HepG2 (cell line): ENCODE results near the gene CALML6. TPM values are rescaled to one million over a fixed set of nuclear protein-coding genes. Genes with fewer than 3 reads are reported as not detected.

Source experiments
- HNRNPK ChIP-seq: fragments of 200-400 bp; formaldehyde crosslinking; IDR thresholded peaks from 2 replicates; pipeline ENCODE4 v1.6.1; 2018; ENCODE audit warnings: low read length, low read depth, moderate library complexity, mild to moderate bottlenecking; ENCODE audit not compliant: poor library complexity, severe bottlenecking
- MEIS2 ChIP-seq: sonication (generic); formaldehyde crosslinking; IDR thresholded peaks from 2 replicates; pipeline ENCODE4 v1.9.0; 2021; ENCODE audit warnings: mild to moderate bottlenecking, missing genetic modification reagents
- NAIF1 ChIP-seq: sonication (generic); formaldehyde crosslinking; IDR thresholded peaks from 2 replicates; pipeline ENCODE4 v1.5.0; 2020; ENCODE audit warnings: mild to moderate bottlenecking, missing genetic modification reagents, borderline replicate concordance
- PRMT3 ChIP-seq: sonication (generic); formaldehyde crosslinking; IDR thresholded peaks from 2 replicates; pipeline ENCODE4 v1.8.1; 2022; ENCODE audit warnings: low read depth, mild to moderate bottlenecking, moderate library complexity, missing genetic modification reagents, borderline replicate concordance
- RFX3 ChIP-seq: IDR thresholded peaks from 2 replicates; pipeline ENCODE4 v1.6.1; 2016; ENCODE audit warnings: missing biosample characterization, missing genetic modification reagents
- TMF1 ChIP-seq: sonication (generic); formaldehyde crosslinking; IDR thresholded peaks from 2 replicates; pipeline ENCODE4 v1.8.1; 2022; ENCODE audit warnings: low read depth, missing genetic modification reagents
- ZFP37 ChIP-seq: sonication (generic); formaldehyde crosslinking; IDR thresholded peaks from 2 replicates; pipeline ENCODE4 v1.4.0; 2020; ENCODE audit warnings: missing genetic modification reagents, borderline replicate concordance
- ZNF224 ChIP-seq: sonication (generic); formaldehyde crosslinking; IDR thresholded peaks from 2 replicates; pipeline ENCODE4 v1.5.0; 2020; ENCODE audit warnings: mild to moderate bottlenecking, missing genetic modification reagents
- ZNF256 ChIP-seq: sonication (generic); formaldehyde crosslinking; conservative IDR thresholded peaks from 2 replicates; pipeline ENCODE4 v1.4.0; 2020; ENCODE audit warnings: missing genetic modification reagents
- ZNF614 ChIP-seq: IDR thresholded peaks from 2 replicates; pipeline ENCODE4 v1.6.1; 2018; ENCODE audit warnings: missing biosample characterization, missing genetic modification reagents, inconsistent platforms, borderline replicate concordance
- polyA plus RNA-seq, 8 experiments: library from polyadenylated mRNA; depleted of rRNA in 3 of 8; stranded (reverse) in 7 of 8; unstranded in 1 of 8; fragments of >200 nt; fragmentation: Illumina TruSeq in 4 of 8; extraction: Trizol in 4 of 8; gene quantifications; 2 replicates each; pipeline versions ENCODE4 v1.2.1 to v1.2.3, GENCODE V29; 2011 to 2016; ENCODE audit warnings: low read depth in 4 of 8, missing spikeins in 1 of 8, mixed read lengths in 1 of 8; ENCODE audit not compliant: insufficient read depth in 1 of 8
- total RNA-seq, 5 experiments: library from RNA; depleted of rRNA; stranded (reverse); fragments of >200 nt; fragmentation: Illumina TruSeq; extraction: Trizol; gene quantifications; 2 replicates each; pipeline ENCODE4 v1.2.3, GENCODE V29; 2016; ENCODE audit warnings: low read depth in 1 of 5
- TF ChIP-seq, protein P1 (sequence below): sonication (generic); formaldehyde crosslinking; IDR thresholded peaks from 2 replicates; pipeline ENCODE4 v1.4.0; 2020; ENCODE audit warnings: mild to moderate bottlenecking, low read depth, missing genetic modification reagents
- TF ChIP-seq, protein P2 (sequence below), 2 experiments: sonication (generic) in 1 of 2; formaldehyde crosslinking in 1 of 2; IDR thresholded peaks; 2 replicates each; pipeline versions ENCODE4 v1.4.0 to v1.6.1; 2018 to 2020; ENCODE audit warnings: missing genetic modification reagents in 2 of 2, borderline replicate concordance in 1 of 2, low read depth in 1 of 2, mild to moderate bottlenecking in 1 of 2, missing biosample characterization in 1 of 2
- TF ChIP-seq, protein P3 (sequence below): sonication (generic); formaldehyde crosslinking; IDR thresholded peaks from 2 replicates; pipeline ENCODE4 v1.4.0; 2020; ENCODE audit warnings: missing genetic modification reagents, borderline replicate concordance
- TF ChIP-seq, protein P4 (sequence below): sonication (generic); formaldehyde crosslinking; IDR thresholded peaks from 2 replicates; pipeline ENCODE4 v1.8.0; 2022; ENCODE audit warnings: mild to moderate bottlenecking, missing genetic modification reagents, moderate library complexity
- TF ChIP-seq, protein P5 (sequence below): sonication (generic); formaldehyde crosslinking; IDR thresholded peaks from 2 replicates; pipeline ENCODE4 v1.4.0; 2020; ENCODE audit warnings: missing genetic modification reagents, borderline replicate concordance
- TF ChIP-seq, protein P6 (sequence below): conservative IDR thresholded peaks from 2 replicates; pipeline ENCODE4 v1.6.1; 2018; ENCODE audit warnings: missing genetic modification reagents

The CALML6 gene
- total and polyA plus RNA-seq, 2 of the 13 experiments (the other 11 are each of a cell fraction or from before 2014, with no cell fraction given): 0.11 to 0.12 TPM

DNA sequence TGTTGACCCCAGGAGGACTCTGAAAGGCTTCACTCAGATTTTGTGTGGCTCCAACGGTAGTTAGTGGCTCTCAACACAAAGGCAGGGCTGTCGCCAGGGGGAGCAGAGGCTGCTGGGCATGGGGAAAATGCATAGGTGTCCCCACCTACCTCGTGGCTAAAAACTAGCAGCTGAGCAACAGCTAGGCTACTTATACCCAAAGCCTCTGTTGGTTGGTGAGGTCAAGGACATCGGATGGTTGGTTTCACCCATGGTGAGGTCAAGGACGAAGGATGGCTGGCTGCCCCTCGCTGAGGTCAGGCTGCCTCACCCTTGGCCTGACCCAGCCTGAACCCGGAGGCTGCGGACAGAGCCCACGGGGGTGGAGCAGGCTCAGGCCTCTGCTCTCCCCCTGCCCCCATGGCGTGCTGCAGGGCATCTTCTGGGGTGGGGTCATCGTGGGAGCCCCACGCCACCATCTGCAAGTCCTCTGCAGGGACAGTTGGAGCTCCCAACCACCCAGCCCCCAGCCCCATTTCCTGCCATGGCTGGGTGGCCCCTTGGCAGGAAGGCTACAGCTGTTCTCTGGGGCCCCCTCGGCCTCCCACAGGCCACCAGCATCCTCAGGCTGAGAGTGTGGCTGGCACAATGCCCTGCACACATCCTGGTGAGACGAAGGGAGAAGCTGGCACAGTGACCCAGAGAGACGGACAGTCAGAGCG lies 15.6 kb upstream of the CALML6 start (continued):
- TF ChIP-seq, protein P1, sequence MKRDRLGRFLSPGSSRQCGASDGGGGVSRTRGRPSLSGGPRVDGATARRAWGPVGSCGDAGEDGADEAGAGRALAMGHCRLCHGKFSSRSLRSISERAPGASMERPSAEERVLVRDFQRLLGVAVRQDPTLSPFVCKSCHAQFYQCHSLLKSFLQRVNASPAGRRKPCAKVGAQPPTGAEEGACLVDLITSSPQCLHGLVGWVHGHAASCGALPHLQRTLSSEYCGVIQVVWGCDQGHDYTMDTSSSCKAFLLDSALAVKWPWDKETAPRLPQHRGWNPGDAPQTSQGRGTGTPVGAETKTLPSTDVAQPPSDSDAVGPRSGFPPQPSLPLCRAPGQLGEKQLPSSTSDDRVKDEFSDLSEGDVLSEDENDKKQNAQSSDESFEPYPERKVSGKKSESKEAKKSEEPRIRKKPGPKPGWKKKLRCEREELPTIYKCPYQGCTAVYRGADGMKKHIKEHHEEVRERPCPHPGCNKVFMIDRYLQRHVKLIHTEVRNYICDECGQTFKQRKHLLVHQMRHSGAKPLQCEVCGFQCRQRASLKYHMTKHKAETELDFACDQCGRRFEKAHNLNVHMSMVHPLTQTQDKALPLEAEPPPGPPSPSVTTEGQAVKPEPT: no peak
- TF ChIP-seq, protein P2, sequence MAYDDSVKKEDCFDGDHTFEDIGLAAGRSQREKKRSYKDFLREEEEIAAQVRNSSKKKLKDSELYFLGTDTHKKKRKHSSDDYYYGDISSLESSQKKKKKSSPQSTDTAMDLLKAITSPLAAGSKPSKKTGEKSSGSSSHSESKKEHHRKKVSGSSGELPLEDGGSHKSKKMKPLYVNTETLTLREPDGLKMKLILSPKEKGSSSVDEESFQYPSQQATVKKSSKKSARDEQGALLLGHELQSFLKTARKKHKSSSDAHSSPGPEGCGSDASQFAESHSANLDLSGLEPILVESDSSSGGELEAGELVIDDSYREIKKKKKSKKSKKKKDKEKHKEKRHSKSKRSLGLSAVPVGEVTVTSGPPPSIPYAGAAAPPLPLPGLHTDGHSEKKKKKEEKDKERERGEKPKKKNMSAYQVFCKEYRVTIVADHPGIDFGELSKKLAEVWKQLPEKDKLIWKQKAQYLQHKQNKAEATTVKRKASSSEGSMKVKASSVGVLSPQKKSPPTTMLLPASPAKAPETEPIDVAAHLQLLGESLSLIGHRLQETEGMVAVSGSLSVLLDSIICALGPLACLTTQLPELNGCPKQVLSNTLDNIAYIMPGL (CRISPR knock-in tag; IDR thresholded peaks at IDR 0.05; ENCODE audit: borderline replicate concordance in 1 of 2, low read depth in 1 of 2): peak; percentile 33 to 52; a peak in 1 of 4 replicates
- no peak for TF ChIP-seq RFX3 (CRISPR knock-in tag)
- TF ChIP-seq, protein P3, sequence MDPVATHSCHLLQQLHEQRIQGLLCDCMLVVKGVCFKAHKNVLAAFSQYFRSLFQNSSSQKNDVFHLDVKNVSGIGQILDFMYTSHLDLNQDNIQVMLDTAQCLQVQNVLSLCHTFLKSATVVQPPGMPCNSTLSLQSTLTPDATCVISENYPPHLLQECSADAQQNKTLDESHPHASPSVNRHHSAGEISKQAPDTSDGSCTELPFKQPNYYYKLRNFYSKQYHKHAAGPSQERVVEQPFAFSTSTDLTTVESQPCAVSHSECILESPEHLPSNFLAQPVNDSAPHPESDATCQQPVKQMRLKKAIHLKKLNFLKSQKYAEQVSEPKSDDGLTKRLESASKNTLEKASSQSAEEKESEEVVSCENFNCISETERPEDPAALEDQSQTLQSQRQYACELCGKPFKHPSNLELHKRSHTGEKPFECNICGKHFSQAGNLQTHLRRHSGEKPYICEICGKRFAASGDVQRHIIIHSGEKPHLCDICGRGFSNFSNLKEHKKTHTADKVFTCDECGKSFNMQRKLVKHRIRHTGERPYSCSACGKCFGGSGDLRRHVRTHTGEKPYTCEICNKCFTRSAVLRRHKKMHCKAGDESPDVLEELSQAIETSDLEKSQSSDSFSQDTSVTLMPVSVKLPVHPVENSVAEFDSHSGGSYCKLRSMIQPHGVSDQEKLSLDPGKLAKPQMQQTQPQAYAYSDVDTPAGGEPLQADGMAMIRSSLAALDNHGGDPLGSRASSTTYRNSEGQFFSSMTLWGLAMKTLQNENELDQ (CRISPR knock-in tag): no peak
- TF ChIP-seq, protein P4, sequence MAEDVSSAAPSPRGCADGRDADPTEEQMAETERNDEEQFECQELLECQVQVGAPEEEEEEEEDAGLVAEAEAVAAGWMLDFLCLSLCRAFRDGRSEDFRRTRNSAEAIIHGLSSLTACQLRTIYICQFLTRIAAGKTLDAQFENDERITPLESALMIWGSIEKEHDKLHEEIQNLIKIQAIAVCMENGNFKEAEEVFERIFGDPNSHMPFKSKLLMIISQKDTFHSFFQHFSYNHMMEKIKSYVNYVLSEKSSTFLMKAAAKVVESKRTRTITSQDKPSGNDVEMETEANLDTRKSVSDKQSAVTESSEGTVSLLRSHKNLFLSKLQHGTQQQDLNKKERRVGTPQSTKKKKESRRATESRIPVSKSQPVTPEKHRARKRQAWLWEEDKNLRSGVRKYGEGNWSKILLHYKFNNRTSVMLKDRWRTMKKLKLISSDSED (CRISPR knock-in tag): no peak
- no peak for TF ChIP-seq PRMT3 (CRISPR knock-in tag)
- no peak for TF ChIP-seq ZNF614 (CRISPR knock-in tag)
- TF ChIP-seq TMF1 (CRISPR knock-in tag): no peak
- no peak for TF ChIP-seq MEIS2 (CRISPR knock-in tag)
- TF ChIP-seq HNRNPK: no peak
- TF ChIP-seq, protein P5, sequence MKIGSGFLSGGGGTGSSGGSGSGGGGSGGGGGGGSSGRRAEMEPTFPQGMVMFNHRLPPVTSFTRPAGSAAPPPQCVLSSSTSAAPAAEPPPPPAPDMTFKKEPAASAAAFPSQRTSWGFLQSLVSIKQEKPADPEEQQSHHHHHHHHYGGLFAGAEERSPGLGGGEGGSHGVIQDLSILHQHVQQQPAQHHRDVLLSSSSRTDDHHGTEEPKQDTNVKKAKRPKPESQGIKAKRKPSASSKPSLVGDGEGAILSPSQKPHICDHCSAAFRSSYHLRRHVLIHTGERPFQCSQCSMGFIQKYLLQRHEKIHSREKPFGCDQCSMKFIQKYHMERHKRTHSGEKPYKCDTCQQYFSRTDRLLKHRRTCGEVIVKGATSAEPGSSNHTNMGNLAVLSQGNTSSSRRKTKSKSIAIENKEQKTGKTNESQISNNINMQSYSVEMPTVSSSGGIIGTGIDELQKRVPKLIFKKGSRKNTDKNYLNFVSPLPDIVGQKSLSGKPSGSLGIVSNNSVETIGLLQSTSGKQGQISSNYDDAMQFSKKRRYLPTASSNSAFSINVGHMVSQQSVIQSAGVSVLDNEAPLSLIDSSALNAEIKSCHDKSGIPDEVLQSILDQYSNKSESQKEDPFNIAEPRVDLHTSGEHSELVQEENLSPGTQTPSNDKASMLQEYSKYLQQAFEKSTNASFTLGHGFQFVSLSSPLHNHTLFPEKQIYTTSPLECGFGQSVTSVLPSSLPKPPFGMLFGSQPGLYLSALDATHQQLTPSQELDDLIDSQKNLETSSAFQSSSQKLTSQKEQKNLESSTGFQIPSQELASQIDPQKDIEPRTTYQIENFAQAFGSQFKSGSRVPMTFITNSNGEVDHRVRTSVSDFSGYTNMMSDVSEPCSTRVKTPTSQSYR (CRISPR knock-in tag): no peak
- no peak for TF ChIP-seq ZNF256 (CRISPR knock-in tag)
- TF ChIP-seq ZFP37: no peak
- no peak for TF ChIP-seq ZNF224 (CRISPR knock-in tag)
- TF ChIP-seq NAIF1 (CRISPR knock-in tag): no peak
- TF ChIP-seq, protein P6, sequence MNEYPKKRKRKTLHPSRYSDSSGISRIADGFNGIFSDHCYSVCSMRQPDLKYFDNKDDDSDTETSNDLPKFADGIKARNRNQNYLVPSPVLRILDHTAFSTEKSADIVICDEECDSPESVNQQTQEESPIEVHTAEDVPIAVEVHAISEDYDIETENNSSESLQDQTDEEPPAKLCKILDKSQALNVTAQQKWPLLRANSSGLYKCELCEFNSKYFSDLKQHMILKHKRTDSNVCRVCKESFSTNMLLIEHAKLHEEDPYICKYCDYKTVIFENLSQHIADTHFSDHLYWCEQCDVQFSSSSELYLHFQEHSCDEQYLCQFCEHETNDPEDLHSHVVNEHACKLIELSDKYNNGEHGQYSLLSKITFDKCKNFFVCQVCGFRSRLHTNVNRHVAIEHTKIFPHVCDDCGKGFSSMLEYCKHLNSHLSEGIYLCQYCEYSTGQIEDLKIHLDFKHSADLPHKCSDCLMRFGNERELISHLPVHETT: no peak
